Activated CD4-positive, alpha-beta T cell treated with anti-CD3 and anti-CD28 coated beads for 24 hours (primary cell): ENCODE data around the gene TEX13B.
"Not testable (repeated sequence)": the region's sequence is repeated elsewhere in the genome, so short reads cannot be mapped to it uniquely, and the experiment has no call there.

Source experiments
- DNase-seq, 2 donors: peaks; one replicate each; pipeline ENCODE4 v3.0.0-alpha.2; 2020; ENCODE audit warnings: low read depth in 2 of 2

TEX13B gene, protein sequence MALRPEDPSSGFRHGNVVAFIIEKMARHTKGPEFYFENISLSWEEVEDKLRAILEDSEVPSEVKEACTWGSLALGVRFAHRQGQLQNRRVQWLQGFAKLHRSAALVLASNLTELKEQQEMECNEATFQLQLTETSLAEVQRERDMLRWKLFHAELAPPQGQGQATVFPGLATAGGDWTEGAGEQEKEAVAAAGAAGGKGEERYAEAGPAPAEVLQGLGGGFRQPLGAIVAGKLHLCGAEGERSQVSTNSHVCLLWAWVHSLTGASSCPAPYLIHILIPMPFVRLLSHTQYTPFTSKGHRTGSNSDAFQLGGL

DNA sequence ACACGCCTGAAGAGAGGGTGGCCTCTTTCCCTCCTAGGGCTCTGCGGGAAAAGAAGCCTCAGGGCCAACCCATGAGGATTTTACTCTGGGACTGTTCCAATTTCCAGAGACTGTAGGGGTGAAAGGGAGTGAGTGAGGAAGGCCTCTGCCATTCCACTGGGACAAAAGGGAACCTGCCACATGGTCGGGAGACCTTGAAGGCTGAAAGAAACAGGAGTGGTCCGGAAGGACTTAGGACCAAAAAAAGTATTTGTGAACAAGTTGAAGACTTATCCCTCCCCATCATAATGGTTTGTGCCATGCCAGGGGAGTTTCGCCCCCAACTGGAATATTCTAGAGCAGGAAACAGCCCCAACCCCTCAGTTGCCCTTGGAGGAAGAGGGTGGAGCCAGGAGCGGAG, at the start of gene TEX13B:
TSS of gene TEX13B (minus strand) at position 15 of the 400 bp plus-strand sequence. CDS start 243 bp downstream, outside the sequence.
- DNase-seq = no peak

DNA sequence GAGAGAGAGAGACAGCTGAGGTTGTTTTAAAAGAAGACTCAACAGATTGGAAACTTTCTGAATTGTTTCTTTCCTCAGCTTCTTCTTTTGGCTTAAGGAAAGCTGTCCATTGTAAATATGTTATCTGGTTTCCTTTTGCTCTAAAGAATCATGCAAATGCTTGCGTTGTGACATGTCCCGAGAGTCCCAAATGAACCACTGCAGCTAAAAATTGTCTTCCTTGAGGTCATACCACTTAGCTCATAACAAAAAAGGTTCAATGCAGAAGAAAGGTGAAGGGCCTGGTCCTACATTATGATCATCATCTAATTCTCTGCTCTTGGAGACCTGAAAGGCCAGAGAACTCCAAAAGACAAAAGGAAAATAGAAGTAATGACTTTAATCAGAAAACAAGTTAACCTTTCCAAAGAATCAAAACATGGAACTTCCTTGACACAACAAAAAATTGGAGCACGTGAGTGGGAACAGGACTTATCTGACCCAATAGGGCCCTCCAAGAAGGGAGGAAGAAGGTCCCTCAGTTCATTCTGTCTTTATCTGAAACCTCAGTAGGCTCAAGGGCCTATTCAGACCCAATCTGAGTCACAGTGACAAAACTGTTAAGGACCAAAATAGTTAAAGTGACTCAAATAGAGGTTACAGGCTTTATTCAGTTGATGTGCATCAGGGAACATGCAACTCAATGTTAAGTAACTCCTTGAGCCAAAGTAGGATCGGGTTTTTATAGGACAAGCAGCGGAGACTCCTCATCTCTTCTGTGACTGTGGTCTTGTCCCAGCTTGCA, 48.0 kb upstream of the TEX13B start:
- no peak for DNase-seq

DNA sequence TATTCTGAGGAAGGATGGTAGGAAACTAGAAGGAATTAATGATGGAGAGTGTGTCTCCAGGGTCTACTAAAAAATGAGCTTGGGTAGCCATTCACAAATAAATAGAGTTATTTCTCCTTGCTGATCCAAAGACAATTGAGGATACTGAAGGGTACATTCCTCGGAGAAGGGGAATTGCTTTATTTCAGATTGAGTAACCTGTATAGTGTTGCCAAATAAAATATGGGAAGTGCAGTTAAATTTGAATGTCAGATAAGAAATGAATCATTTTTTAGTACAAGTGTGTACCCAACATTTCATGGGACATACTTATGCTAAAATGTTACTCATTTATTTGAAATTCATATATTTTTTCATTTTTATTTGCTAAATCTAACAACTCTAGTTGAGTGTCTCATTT, 46.7 kb upstream of the TEX13B start:
- no peak for DNase-seq

DNA sequence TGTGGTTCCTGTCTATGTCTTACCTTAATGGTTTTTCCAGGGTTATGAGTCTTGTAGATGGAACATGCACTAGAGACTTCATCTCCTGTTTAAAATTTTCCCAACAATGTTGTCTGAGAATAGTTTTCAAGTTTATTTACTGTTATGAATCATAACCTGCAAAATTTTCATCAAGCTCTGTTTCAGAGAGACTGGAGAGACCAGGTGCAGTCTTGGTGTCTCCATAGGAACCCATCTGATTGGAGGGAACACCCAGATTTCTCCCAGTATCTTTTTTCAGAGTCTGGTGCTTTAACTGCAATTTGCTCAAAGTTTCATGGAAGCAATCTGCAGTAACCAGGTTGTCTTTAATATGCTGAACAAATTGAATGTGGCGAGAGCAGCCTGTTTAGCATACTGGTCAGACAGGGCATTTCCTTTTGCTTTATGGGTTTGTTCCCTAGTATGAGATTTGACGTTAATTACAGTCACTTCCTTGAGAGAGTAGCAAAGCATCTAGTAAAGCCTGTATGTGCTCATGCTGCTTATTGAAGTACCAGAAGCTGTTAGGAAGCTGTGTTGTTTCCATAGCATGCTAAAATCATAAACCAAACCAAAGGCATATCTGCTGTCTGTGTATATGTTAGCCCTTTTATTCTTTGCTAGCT, 43.9 kb upstream of the TEX13B start:
- DNase-seq = no peak

DNA sequence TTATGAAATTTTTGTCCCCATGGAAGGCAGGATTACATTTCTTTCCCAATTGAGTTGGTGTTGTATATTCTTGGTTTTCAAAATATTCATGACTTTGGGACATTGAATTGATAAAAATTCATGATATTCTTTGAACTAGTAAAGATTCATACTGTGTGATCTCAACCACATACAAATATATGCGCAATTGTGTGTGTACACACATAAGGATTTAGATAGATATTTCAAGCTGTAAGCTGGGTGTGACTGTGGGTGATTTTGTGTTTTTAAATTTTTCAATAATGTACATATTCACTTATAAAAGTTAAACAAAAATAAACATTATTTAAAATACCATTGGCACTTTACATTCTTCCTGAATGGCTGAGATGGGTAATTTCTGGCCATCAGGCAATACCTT, 43.2 kb upstream of the TEX13B start:
- no peak for DNase-seq

DNA sequence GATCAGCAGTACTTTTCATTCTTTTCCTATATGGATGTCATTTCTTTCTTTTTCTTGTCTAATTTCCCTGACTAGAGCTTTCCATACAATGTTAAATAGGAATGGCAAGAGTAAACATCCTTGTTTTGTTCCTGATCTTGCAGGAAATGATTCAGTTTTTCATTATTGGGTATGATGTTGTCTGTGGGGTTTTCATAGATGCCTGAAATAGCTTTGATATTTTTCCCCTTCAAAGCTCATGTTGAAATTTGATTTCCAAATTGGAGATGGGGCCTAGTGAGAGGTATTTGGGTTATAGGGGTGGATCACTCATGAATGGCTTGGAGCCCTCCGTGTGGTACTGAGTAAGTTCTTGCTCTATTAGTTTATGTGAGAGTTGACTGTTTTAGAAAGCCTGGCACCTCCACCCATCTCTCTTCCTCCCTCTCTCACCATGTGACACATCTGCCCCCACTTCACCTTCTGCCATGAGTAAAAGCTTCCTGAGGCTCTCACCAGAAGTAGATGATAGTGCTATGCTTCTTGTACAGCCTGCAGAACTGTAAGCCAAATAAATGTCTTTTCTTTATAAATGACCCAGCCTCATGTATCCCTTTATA, 40.4 kb upstream of the TEX13B start:
- DNase-seq = no peak

DNA sequence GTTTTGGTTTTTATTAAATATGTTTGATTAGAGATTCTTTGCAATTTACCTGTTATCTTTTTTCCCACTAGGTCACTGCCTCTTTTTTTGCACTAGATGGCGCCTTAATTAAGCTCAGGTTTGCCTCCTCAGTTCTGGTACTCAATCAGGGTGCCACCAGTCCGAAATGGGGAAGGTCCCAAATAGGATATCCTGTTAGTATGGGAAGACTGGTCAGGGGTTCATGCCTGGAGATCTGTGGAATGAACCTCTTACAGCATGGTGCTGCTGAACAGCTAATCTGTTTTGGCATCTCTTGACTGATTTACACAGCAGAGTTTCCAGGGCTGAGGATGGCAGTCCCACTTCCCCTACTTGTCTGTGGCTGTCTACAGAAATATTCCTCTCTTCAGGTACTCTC, 38.5 kb upstream of the TEX13B start:
- no peak for DNase-seq

DNA sequence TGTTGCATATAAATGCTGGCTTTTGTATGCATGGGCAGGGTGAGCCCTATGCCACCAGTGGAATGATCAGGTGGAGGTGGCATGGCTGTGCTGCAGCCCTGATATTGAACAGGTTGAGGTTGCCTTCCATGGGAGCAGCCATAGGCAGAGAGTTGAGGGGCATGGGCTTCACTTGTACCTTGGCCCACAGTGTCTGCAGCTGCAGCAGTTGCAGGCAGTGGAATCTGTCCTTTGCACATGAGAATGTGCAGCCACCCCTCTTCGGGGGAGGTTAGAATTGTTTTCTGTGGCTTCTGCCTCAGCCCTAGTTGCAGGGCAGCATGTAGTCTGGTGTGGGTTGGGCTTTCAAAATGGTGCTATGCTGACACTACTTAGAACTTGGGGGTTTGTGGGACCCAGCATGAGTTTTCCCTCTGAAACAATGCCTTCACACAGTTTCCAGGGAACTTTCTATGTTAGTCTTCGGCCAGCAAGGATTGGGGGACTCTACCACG, 37.3 kb upstream of the TEX13B start:
- no peak for DNase-seq

DNA sequence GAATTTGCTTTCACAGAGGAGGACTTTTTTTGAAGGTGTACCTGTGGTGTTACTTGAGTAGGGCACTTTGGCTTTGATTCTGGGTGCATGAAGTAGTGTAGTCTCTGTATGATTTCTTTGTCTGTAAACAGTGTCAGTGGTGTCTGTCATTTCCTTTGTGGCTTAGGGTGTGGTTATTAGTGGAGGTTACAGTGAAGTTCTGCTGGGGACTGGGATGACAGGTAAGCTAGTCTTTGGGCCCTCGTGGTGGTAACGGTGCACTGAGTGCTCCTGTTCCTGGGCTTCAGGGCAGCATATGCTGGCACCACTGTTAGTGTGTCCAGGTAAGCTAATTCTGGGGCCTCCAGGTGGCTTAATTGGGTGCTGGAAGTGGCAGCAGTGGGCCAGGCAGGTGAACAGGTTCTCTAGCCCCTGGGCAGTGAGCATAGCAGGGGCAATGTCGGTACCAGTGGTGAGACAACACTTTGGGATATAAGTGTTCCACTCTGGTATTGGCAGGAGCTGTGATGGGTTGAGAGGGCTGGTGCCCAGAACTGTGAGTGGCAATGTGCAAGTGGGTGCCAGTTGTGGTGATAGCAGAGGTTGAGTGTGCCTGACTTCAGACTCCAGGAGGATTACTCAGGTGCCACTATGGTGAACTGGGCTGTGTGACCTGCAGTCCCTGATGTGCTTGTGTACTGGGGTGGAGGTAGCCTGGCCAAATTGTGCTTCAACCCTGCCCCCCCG, 36.6 kb upstream of the TEX13B start:
- no peak for DNase-seq

DNA sequence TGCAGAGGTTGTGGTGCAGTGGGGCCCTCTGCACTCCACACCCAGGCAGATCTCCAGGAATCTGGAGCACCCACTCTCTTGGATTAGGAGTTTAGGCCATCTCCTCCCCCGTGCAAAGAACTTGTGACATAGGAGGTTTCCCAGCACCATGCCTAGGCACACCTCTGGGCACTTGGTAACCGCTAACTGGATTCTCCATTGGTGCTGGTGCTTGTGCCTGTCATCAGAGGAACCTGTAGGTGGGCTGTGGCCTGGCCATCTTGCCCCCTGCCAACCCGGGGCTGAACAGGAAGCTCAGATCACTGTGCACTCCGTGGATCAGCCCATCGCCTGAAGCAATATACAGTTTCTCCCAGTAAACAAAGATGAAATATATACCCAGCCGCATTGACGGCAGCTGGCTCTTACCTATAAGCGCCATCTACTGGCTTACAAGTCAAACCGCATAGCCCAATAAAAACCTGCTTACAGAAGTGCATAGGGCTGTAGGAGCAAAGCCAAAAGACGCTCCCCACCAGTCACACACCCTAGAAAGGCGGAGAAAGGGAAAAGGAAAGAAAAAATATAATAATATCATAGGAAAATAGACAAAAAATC, 19.1 kb upstream of the TEX13B start:
- no peak for DNase-seq

DNA sequence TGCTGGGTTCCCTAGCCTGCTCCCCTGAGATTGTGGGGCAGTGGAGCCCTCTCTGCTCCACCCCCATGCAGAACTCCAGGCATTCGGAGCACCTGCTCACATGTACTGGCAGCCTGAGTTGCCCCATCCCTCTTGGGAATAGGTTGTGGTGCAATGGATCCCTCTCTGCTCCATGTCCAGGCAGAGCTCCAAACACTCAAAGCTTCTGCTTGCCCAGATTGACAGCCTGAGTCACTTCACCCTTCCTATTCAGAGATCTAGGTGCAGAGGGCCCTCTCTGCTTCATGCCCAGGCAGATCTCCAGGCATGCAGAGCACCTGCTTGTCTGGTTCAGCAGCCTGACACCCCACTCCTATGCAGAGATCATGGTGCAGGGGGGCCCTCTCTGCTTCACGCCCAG, 18.6 kb upstream of the TEX13B start:
- no peak for DNase-seq

DNA sequence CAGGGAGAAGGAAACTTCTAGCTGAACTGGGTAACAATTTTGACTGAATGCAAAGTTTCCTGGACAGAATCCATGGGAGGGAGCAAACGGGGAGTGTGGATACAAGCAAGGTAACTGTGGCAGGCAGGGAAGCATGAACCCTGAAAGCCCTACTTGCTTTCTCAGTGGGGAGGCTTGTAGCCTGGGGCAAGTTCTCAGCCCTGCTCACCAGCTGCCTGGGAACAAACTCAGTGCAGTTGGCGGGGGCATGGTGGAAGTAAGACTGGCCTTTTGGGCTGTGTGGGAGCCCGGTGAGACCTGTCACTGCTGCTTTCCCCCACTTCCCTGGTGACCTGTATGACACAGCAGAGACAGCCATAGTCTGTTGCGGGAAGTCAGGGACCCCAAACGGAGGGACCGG, 14.0 kb upstream of the TEX13B start:
- DNase-seq = no peak

DNA sequence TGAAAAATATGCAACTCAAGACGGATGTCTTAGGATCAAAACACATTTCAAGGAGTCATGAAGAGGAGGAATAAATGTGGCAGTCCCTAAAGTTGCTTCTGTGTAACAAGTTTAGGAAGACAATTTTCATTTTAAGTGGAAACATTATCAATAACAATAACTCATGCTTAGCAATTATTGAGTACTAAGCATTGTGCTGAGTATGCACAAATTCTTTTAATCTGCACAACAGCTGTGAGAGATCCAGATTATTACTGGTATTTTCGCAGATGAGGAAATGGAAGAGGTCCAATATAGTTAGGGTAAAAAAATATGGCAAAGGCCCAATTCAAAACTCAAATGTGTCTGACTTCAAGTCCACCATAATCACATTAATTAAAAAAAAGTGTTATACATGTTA, 2.9 kb upstream of the TEX13B start:
- DNase-seq = no peak

DNA sequence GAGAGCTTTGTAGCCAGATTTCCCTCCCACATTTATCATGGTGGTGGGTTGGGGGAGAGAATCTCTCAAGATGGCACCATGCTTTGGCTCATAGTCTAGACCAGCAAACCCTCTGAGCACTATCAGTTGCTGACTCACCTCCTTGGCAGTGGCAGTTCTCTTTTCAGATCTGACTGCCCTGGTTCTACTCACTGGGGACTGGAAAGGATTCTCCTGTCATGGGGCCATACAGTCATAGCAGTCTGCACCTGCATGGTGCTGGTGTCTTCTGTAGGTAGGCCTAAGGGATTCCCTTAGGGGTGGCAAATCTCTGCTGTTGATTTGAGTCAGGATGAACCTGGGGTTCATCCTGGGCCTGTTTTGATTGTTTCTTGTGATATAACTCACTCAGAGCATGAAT, 2.6 kb downstream of the TEX13B start:
- no peak for DNase-seq

DNA sequence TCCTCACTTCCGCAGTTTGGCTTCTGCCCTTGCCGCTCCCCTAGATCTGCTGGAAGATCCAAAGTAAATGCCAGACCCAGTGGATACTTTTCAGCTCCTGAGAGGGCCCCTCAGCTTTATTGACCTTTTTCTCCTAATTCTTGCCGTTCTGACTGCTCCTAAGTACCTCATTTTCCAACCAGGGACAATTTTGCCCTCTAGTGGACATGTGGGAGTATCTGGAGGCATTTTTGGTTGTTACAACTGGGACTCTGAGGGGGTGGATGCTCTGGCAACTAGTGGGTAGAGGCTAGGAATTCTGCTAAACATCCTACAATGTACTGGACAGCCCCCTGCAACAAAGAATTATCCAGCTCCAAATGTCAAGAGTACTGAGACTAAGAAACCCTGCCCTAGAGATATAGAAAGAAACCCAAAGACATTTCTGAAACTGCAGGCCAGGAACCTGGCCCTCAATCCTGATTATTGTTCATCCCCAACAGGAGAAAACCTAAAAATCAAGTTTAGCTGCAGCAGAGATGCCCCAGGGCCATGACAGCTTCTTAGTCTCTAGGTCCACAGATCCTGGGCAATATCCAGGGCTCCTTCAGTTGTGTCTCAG, 3.4 kb downstream of the TEX13B start:
- no peak for DNase-seq

DNA sequence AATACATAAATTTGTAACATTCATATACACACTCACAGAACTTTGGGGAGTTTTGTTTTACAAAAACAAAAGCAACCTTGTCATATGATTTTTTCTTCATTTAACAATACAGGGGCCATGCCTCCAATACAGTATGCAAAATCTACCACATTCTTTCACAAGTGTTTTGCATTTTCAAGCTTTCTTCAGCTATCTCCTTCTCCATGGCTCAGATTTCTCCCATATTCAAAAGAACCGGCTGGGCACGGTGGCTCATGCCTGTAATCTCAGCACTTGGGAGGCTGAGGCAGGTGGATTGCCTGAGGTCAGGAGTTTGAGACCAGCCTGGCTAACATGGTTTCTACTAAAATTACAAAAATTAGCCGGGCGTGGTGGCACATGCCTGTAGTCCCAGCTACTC, 4.1 kb downstream of the TEX13B start:
- DNase-seq = no peak

DNA sequence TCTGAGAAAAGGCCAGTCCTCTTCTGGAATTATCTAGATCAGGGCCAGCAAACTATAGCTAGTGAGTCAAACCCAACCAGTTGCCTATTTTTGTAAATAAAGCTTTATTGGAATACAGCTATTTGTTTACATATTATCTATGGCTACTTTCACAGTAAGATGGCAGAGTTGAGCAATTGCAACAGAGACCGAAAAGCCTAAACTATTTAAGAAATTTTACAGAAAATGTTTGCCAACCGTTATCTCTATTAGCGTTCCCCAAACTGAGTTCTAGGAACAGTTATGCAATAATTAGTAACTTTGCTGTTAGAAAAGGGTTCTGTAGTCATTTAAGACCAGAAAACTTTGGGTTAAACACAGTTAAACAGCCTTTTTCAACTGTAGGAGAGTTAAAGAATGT, 10.5 kb downstream of the TEX13B start:
- no peak for DNase-seq

DNA sequence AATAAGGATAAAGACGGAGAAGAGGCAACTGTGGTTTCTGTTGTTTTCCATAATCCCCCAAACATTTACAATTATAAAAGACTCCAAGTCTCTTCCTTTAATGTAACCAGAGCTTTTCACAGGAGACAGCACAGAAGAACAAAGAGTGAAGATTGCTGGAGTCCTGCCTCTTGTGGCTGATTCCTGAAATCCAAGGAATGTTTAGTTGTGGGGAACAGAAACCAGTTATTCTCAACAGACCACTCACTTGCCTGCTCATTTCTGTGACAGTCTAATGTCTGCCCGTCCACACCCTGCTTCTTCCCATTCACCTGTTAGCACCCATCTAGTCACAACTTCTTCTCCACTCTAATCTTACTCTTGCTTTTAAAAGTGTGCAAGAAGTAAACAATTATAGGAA, 12.1 kb downstream of the TEX13B start:
- DNase-seq = no peak

DNA sequence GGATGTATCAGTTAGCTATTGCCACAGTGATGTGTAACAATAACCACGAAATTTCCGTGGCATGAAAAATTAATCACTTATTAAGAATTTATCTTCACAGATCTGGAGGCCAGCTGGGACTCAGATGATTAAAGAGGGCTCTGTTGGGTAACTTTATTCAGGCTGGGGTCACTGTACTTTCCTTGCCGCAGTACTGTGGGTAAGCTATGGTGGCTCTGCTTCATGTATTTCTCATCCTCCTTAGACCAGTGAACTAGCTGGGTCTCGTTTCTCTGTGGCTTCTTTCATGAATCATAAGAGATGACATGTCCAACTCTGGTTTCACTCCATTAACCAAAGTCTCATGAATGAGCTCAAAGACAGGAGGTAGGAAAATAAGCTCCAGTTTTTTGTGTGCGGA, 13.5 kb downstream of the TEX13B start:
- DNase-seq = no peak

DNA sequence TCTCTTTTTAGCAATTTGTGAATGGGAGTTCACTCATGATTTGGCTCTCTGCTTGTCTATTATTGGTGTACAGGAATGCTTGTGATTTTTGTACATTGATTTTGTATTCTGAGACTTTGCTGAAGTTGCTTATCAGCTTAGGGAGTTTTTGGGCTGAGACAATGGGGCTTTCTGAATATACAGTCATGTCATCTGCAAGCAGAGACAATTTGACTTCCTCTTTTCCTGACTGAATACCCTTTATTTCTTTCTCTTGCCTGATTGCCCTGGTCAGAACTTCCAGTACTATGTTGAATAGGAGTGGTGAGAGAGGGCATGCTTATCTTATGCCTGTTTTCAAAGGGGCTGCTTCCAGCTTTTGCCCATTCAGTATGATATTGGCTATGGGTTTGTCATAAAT, 26.8 kb downstream of the TEX13B start:
- DNase-seq = not testable (repeated sequence)

DNA sequence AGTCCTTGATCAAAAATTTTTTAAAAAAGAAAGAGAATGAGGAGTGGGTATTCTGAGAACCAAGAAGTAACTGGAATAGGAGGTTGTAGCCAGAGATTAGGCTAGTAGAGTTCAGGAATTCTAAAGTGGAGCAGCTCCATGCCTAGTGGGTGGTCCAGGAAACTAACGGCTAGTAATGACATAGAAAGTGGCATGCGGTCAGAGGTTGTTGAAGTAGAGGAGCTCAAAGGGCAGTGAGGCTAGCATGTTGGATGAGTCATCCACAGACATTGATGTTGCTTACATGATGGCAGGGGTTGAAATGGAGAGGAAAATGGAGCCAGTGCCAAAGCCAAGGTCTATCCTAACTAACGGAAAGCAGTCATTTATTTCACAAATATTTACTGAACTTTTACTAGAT, 42.1 kb downstream of the TEX13B start:
- DNase-seq = no peak
